H1 (cell line): ENCODE results near the gene APBA2. TPM values are rescaled to one million over a fixed set of nuclear protein-coding genes. Genes with fewer than 3 reads are reported as not detected.

Source experiments
- CTCF ChIA-PET: fragments of 300-600 bp; sonication (Branson Sonifier 250); formaldehyde crosslinking; loops from one replicate; lab custom pipeline; 2021; ENCODE audit not compliant: partially characterized antibody; lab: Charles Lee
- POLR2A ChIA-PET: fragments of 300-600 bp; sonication (Branson Sonifier 250); formaldehyde crosslinking; loops from one replicate; lab custom pipeline; 2021; ENCODE audit warnings: inconsistent platforms; ENCODE audit not compliant: partially characterized antibody; lab: Charles Lee
- DNase-seq, 2 experiments: peaks; one replicate each; pipeline versions ENCODE4 v3.0.0 to v3.0.0-alpha.2; 2010 to 2022; ENCODE audit warnings: low spot score in 2 of 2, low read depth in 1 of 2, mixed read lengths in 1 of 2
- FAIRE-seq: peaks from 2 replicates; lab custom pipeline; 2011; peaks lifted over from hg19 to GRCh38; lab: Jason Lieb, UNC
- H2AFZ ChIP-seq: 2 replicates; pipeline ENCODE4 v1.8.1; 2012; ENCODE audit warnings: low read length, inconsistent platforms
- H2AK5ac ChIP-seq: 2 replicates; pipeline ENCODE4 v1.6.1; 2013; ENCODE audit warnings: low read depth, low read length
- H2BK120ac ChIP-seq: replicated peaks from 2 replicates; pipeline ENCODE3; 2013; ENCODE audit warnings: low read depth, low read length, inconsistent platforms
- H2BK12ac ChIP-seq: 2 replicates; pipeline ENCODE4 v1.6.1; 2013; ENCODE audit warnings: low read depth, low read length
- H2BK15ac ChIP-seq: 2 replicates; pipeline ENCODE4 v1.6.1; 2013; ENCODE audit warnings: low read length
- H2BK20ac ChIP-seq: 2 replicates; pipeline ENCODE4 v1.6.1; 2013; ENCODE audit warnings: low read length
- H2BK5ac ChIP-seq: 2 replicates; pipeline ENCODE4 v1.6.1; 2013; ENCODE audit warnings: low read depth, low read length
- H3K14ac ChIP-seq: 2 replicates; pipeline ENCODE4 v1.6.1; 2013; ENCODE audit warnings: inconsistent platforms; ENCODE audit not compliant: insufficient read length
- H3K18ac ChIP-seq: 2 replicates; pipeline ENCODE4 v1.6.1; 2013; ENCODE audit warnings: low read length; ENCODE audit errors: extremely low read depth
- H3K23ac ChIP-seq: 2 replicates; pipeline ENCODE4 v1.6.1; 2013; ENCODE audit warnings: inconsistent platforms; ENCODE audit not compliant: insufficient read length
- H3K23me2 ChIP-seq: 2 replicates; pipeline ENCODE4 v1.6.1; 2013; ENCODE audit warnings: low read depth, low read length
- H3K27ac ChIP-seq: 2 replicates; pipeline ENCODE4 v1.6.1; 2011; ENCODE audit warnings: low read depth, low read length, inconsistent platforms
- H3K27me3 ChIP-seq, 4 experiments: replicated peaks in 1 of 4; 1 replicate in 1 of 4; 2 replicates in 3 of 4; pipeline versions ENCODE4 v1.6.1 to v1.8.1; 2011 to 2013; ENCODE audit warnings: low read length in 3 of 4, mild to moderate bottlenecking in 3 of 4, inconsistent platforms in 2 of 4, mixed read lengths in 2 of 4, moderate library complexity in 1 of 4; ENCODE audit not compliant: control insufficient read depth in 3 of 4, insufficient read depth in 3 of 4; ENCODE audit errors: extremely low read depth in 1 of 4
- H3K36me3 ChIP-seq, 4 experiments: 2 replicates each; pipeline versions ENCODE4 v1.6.1 to v1.8.1; 2011 to 2013; ENCODE audit warnings: mild to moderate bottlenecking in 4 of 4, low read length in 3 of 4, moderate library complexity in 2 of 4, control low read depth in 1 of 4, inconsistent platforms in 1 of 4; ENCODE audit not compliant: insufficient read depth in 4 of 4, control insufficient read depth in 2 of 4
- H3K4ac ChIP-seq: replicated peaks from 2 replicates; pipeline ENCODE3; 2013; ENCODE audit warnings: low read length, low read depth, mixed read lengths, inconsistent platforms; ENCODE audit not compliant: insufficient read length
- H3K4me1 ChIP-seq, 4 experiments: replicated peaks in 1 of 4; 1 replicate in 1 of 4; 2 replicates in 3 of 4; pipeline versions ENCODE4 v1.6.1 to v1.8.1; 2011 to 2013; ENCODE audit warnings: low read length in 3 of 4, inconsistent platforms in 2 of 4, mixed read lengths in 1 of 4; ENCODE audit not compliant: insufficient read depth in 4 of 4, control insufficient read depth in 3 of 4
- H3K4me2 ChIP-seq, 2 experiments: 2 replicates each; pipeline versions ENCODE4 v1.6.1 to v1.8.1; 2011 to 2013; ENCODE audit warnings: low read depth in 2 of 2, low read length in 2 of 2, control low read depth in 1 of 2, inconsistent platforms in 1 of 2, mild to moderate bottlenecking in 1 of 2; ENCODE audit not compliant: insufficient read depth in 1 of 2
- H3K4me3 ChIP-seq, 4 experiments: fragments of 200-600, 300-600 bp in 1 of 4; sonication (generic), shearing (Covaris generic), sonication (Bioruptor Twin) in 1 of 4; 2 replicates each; pipeline versions ENCODE4 v1.5.1 to v1.8.1; 2011 to 2016; ENCODE audit warnings: low read length in 4 of 4, low read depth in 3 of 4, control low read depth in 2 of 4, inconsistent platforms in 2 of 4, mild to moderate bottlenecking in 2 of 4, mixed read lengths in 1 of 4, moderate library complexity in 1 of 4; ENCODE audit not compliant: insufficient read depth in 2 of 4; ENCODE audit errors: extremely low read depth in 1 of 4
- H3K56ac ChIP-seq: replicated peaks from 2 replicates; pipeline ENCODE3; 2013; ENCODE audit warnings: low read depth, mild to moderate bottlenecking, mixed read lengths, low read length, inconsistent platforms; ENCODE audit not compliant: insufficient read length
- H3K79me1 ChIP-seq: 2 replicates; pipeline ENCODE4 v1.6.1; 2013; ENCODE audit warnings: low read depth, low read length, control low read depth
- H3K79me2 ChIP-seq, 2 experiments: 2 replicates each; pipeline versions ENCODE4 v1.6.1 to v1.8.1; 2012 to 2013; ENCODE audit warnings: low read length in 2 of 2, mild to moderate bottlenecking in 2 of 2, inconsistent platforms in 1 of 2; ENCODE audit not compliant: insufficient read depth in 2 of 2, control insufficient read depth in 1 of 2
- H3K9ac ChIP-seq, 4 experiments: replicated peaks in 1 of 4; 1 replicate in 1 of 4; 2 replicates in 3 of 4; pipeline versions ENCODE4 v1.6.1 to v1.8.1; 2011 to 2013; ENCODE audit warnings: low read depth in 3 of 4, low read length in 3 of 4, control low read depth in 2 of 4, mild to moderate bottlenecking in 2 of 4, moderate library complexity in 2 of 4, inconsistent platforms in 1 of 4; ENCODE audit errors: extremely low read depth in 1 of 4
- H3K9me3 ChIP-seq, 2 experiments: 2 replicates each; pipeline versions ENCODE4 v1.6.1 to v1.8.1; 2012 to 2013; ENCODE audit warnings: mild to moderate bottlenecking in 2 of 2, moderate library complexity in 2 of 2, control low read depth in 1 of 2, inconsistent platforms in 1 of 2, low read depth in 1 of 2, low read length in 1 of 2, mixed read lengths in 1 of 2; ENCODE audit not compliant: insufficient read depth in 2 of 2
- H4K20me1 ChIP-seq, 2 experiments: replicated peaks in 1 of 2; 2 replicates each; pipeline versions ENCODE3 to v1.8.1; 2011 to 2013; ENCODE audit warnings: inconsistent platforms in 2 of 2, low read length in 2 of 2, mild to moderate bottlenecking in 1 of 2; ENCODE audit not compliant: insufficient read depth in 2 of 2, control insufficient read depth in 1 of 2
- H4K5ac ChIP-seq: 2 replicates; pipeline ENCODE4 v1.6.1; 2013; ENCODE audit warnings: low read length, low read depth, mixed read lengths, inconsistent platforms; ENCODE audit not compliant: insufficient read length
- H4K8ac ChIP-seq: 2 replicates; pipeline ENCODE4 v1.8.0; 2013; ENCODE audit warnings: mild to moderate bottlenecking, moderate library complexity, low read length, inconsistent platforms; ENCODE audit not compliant: insufficient read depth; ENCODE audit errors: extremely low read depth
- H4K91ac ChIP-seq: replicated peaks from 2 replicates; pipeline ENCODE3; 2013; ENCODE audit warnings: low read length, mixed read lengths, inconsistent platforms; ENCODE audit not compliant: insufficient read length
- ATF2 ChIP-seq: IDR thresholded peaks from 2 replicates; pipeline ENCODE4 v1.6.1; 2012; ENCODE audit warnings: low read length, inconsistent platforms
- BRCA1 ChIP-seq: IDR thresholded peaks from 2 replicates; pipeline ENCODE4 v1.6.1; 2012; ENCODE audit warnings: low read depth, low read length, improper control_type of control experiment
- CHD2 ChIP-seq: IDR thresholded peaks from 2 replicates; pipeline ENCODE4 v1.6.1; 2012; ENCODE audit warnings: low read length, improper control_type of control experiment
- GTF2F1 ChIP-seq: IDR thresholded peaks from 2 replicates; pipeline ENCODE4 v1.6.1; 2012; ENCODE audit warnings: low read depth, low read length, improper control_type of control experiment, borderline replicate concordance
- KDM1A ChIP-seq: fragments of 200-600, 300-600 bp; sonication (generic); IDR thresholded peaks from 2 replicates; pipeline ENCODE4 v1.7.1; 2016; ENCODE audit warnings: mild to moderate bottlenecking, low read length, borderline replicate concordance
- KDM5A ChIP-seq: fragments of 200-600 bp; IDR thresholded peaks from 2 replicates; pipeline ENCODE4 v1.7.1; 2012; ENCODE audit warnings: mild to moderate bottlenecking, low read length, inconsistent platforms, mixed read lengths
- NRF1 ChIP-seq: IDR thresholded peaks from 2 replicates; pipeline ENCODE4 v1.6.1; 2011; ENCODE audit warnings: mild to moderate bottlenecking, low read depth, low read length, improper control_type of control experiment
- POLR2A ChIP-seq, 2 experiments: IDR thresholded peaks; 1 replicate in 1 of 2; 2 replicates in 1 of 2; pipeline ENCODE4 v1.6.1; 2011; ENCODE audit warnings: low read depth in 2 of 2, low read length in 2 of 2, mild to moderate bottlenecking in 2 of 2; ENCODE audit errors: control extremely low read depth in 1 of 2
- POLR2AphosphoS5 ChIP-seq: IDR thresholded peaks from 2 replicates; pipeline ENCODE4 v1.6.1; 2011; ENCODE audit warnings: low read depth, low read length
- POU5F1 ChIP-seq: IDR thresholded peaks from 2 replicates; pipeline ENCODE4 v1.6.1; 2011; ENCODE audit warnings: low read depth, mild to moderate bottlenecking, low read length, moderate library complexity
- RFX5 ChIP-seq: IDR thresholded peaks from 2 replicates; pipeline ENCODE4 v1.6.1; 2011; ENCODE audit warnings: low read depth, low read length, improper control_type of control experiment, borderline replicate concordance
- SIRT6 ChIP-seq: IDR thresholded peaks from one replicate; pipeline ENCODE4 v1.7.1; 2012; ENCODE audit warnings: low read length, inconsistent platforms
- SP1 ChIP-seq: IDR thresholded peaks from 2 replicates; pipeline ENCODE4 v1.6.1; 2011; ENCODE audit warnings: low read depth, low read length
- SP4 ChIP-seq: IDR thresholded peaks from 2 replicates; pipeline ENCODE4 v1.6.1; 2012; ENCODE audit warnings: low read length, inconsistent platforms
- TEAD4 ChIP-seq: IDR thresholded peaks from 2 replicates; pipeline ENCODE4 v1.6.1; 2012; ENCODE audit warnings: low read depth, low read length, inconsistent platforms, mixed read lengths
- WGBS, 2 experiments: shearing (Covaris generic) in 1 of 2; methylation state at CpG; one replicate each; pipeline versions ENCODE4 v1.1.6 to v1.1.7; 2013 to 2015; ENCODE audit warnings: low lambda C conversion rate in 2 of 2, mixed read lengths in 2 of 2, inconsistent platforms in 1 of 2, low coverage in 1 of 2, missing lambda C conversion rate in 1 of 2; ENCODE audit not compliant: insufficient replicate concordance in 2 of 2, insufficient coverage in 1 of 2, insufficient read length in 1 of 2; ENCODE audit errors: extremely low coverage in 1 of 2, missing lambda C conversion rate in 1 of 2; 5-methylcytosine and 5-hydroxymethylcytosine counted together
- polyA plus RNA-seq, 7 experiments: library from polyadenylated mRNA; depleted of rRNA in 3 of 7; stranded (reverse) in 5 of 7; unstranded in 2 of 7; fragments of >200 nt in 5 of 7; fragments of 200-250 nt in 2 of 7; gene quantifications; 1 replicate in 5 of 7; 2 replicates in 1 of 7; 4 replicates in 1 of 7; pipeline versions ENCODE4 v1.2.1 to v1.2.3, GENCODE V29; 2011 to 2013; ENCODE audit warnings: missing spikeins in 2 of 7, mixed read lengths in 2 of 7
- total RNA-seq: library from RNA; stranded (reverse); fragmentation: NEBNext Ultra II Directional; extraction: Animal tissue kit (Norgen Biotek cat#: 25700); gene quantifications from 2 replicates; pipeline ENCODE4 v1.2.1, GENCODE V29; 2021

Gene APBA2
- total and polyA plus RNA-seq, 2 of the 8 experiments (the other 6 are each of a cell fraction or from before 2014, with no cell fraction given), result 15.5 to 19.0 TPM

GRCh38 chr15:29119847-29120246 is 234.1 kb downstream of the APBA2 start:
- Histone ChIP-seq H3K23ac (no peak overlapping the region), H3K4me2 (no peak overlapping the region), H2AK5ac (no peak overlapping the region), H3K79me2 (no peaks in the 10 kb centered on the region), H3K9me3 (no peaks in the 10 kb centered on the region), H2BK5ac (no peak overlapping the region), H3K4ac (no peak overlapping the region), H3K4me1 (peaks cover 0 to 13% (median 9%) of the 10 kb centered on the region in 4 experiments; a peak in 6 of 7 replicates), H3K9ac (no peak overlapping the region), H2BK20ac (no peak overlapping the region), H3K27ac (no peak overlapping the region), H4K20me1 (no peaks in the 10 kb centered on the region), H3K27me3 (no peaks in the 10 kb centered on the region), H4K91ac (no peak overlapping the region), H2BK15ac (no peak overlapping the region), H4K5ac (no peak overlapping the region), H3K56ac (no peak overlapping the region), H3K18ac (no peak overlapping the region), H3K79me1 (no peaks in the 10 kb centered on the region), H3K4me3 (no peak overlapping the region), H3K36me3 (no peaks in the 10 kb centered on the region; a peak in 1 of 8 replicates), H3K14ac (no peak overlapping the region), H3K23me2 (peaks cover 3% of the 10 kb centered on the region; the same call in 1 of the 2 replicates), H2AFZ (no peak overlapping the region), H2BK12ac (no peak overlapping the region), H2BK120ac (no peak overlapping the region), H4K8ac (no peak overlapping the region)
- 65% methylated on average over 8 of the region's 8 CpGs; no CpG with 5 or more reads in 1 of the 2 experiments for WGBS, 2 experiments
- no peak for TF ChIP-seq NRF1
- TF ChIP-seq POU5F1, result no peak
- no peak for TF ChIP-seq RFX5
- TF ChIP-seq POLR2A (IDR thresholded peaks at IDR 0.05; ENCODE audit: control extremely low read depth in 1 of 2, low read depth in 2 of 2, low read length in 2 of 2), result no peak
- TF ChIP-seq KDM5A, result no peak
- TF ChIP-seq CHD2, result no peak
- TF ChIP-seq TEAD4, result no peak
- TF ChIP-seq POLR2AphosphoS5, result no peak
- no peak for TF ChIP-seq GTF2F1
- no peak for TF ChIP-seq ATF2
- no peak for TF ChIP-seq SIRT6
- no peak for TF ChIP-seq KDM1A
- no peak for TF ChIP-seq BRCA1
- no peak for TF ChIP-seq SP4
- no peak for TF ChIP-seq SP1
- DNase-seq (no peak), FAIRE-seq (no peak)
- CTCF ChIA-PET, result interaction anchor here (0.7 to 3.0 kb wide), 2 partner anchors 17 to 239 kb away, joined by 3 to 27 read pairs; no protein-coding TSS in a partner anchor
- POLR2A ChIA-PET, result interaction anchor here (1.7 kb wide), 1 partner anchor 8 kb away, joined by 3 read pairs; no protein-coding TSS in a partner anchor
